ENCODE results near the gene PSMD11. TPM values are rescaled to one million over a fixed set of nuclear protein-coding genes. Genes with fewer than 3 reads are reported as not detected.

Gene PSMD11
- total and polyA plus RNA-seq, 2 of the 8 experiments (the other 6 are each of a cell fraction or from before 2014, with no cell fraction given): 68.4 to 171 TPM

GRCh38 chr17:32525122-32525521, 80.8 kb downstream of the PSMD11 start:
- CTCF ChIA-PET (ENCODE audit: partially characterized antibody): interaction anchor here (0.6 to 2.3 kb wide), 5 partner anchors 16 to 450 kb away, joined by 3 to 5 read pairs (median 3); no protein-coding TSS in a partner anchor
- 63% methylated on average over 4 of the region's 4 CpGs; no CpG with 5 or more reads in 1 of the 2 experiments for WGBS, 2 experiments (ENCODE audit: extremely low coverage in 1 of 2, insufficient coverage in 1 of 2, insufficient read length in 1 of 2, insufficient replicate concordance in 2 of 2, low coverage in 1 of 2, low lambda C conversion rate in 2 of 2, missing lambda C conversion rate in 1 of 2)
- H3K14ac ChIP-seq (ENCODE audit: insufficient read length): no peak overlapping the region

More at GRCh38 chr17:32525122-32525521, 80.8 kb downstream of the PSMD11 start:
- H4K91ac ChIP-seq (replicated peaks; ENCODE audit: insufficient read length, low read length): no peak overlapping the region
- H4K5ac ChIP-seq (ENCODE audit: insufficient read length, low read depth, low read length): no peak overlapping the region
- POLR2A ChIA-PET (ENCODE audit: partially characterized antibody): no interaction called here
- no peaks in the 10 kb centered on the region for H3K9me3 ChIP-seq (ENCODE audit: insufficient read depth in 2 of 2, low read depth in 1 of 2, low read length in 1 of 2)
- peaks cover 2% of the 10 kb centered on the region; the same call in 1 of the 2 replicates for H3K23me2 ChIP-seq (ENCODE audit: low read depth, low read length)
- no peak overlapping the region for H3K4me2 ChIP-seq (ENCODE audit: insufficient read depth in 1 of 2, low read depth in 2 of 2, low read length in 2 of 2)
- no peak overlapping the region for H2AFZ ChIP-seq (ENCODE audit: low read length)
- H3K79me2 ChIP-seq (ENCODE audit: control insufficient read depth in 1 of 2, insufficient read depth in 2 of 2, low read length in 2 of 2): no peaks in the 10 kb centered on the region
- no peak overlapping the region for H3K18ac ChIP-seq (ENCODE audit: extremely low read depth, low read length)
- H4K20me1 ChIP-seq (replicated peaks in 1 of 2; ENCODE audit: control insufficient read depth in 1 of 2, insufficient read depth in 2 of 2, low read length in 2 of 2): no peaks in the 10 kb centered on the region
- H3K79me1 ChIP-seq (ENCODE audit: low read depth, low read length): no peaks in the 10 kb centered on the region
- no peak overlapping the region for H3K23ac ChIP-seq (ENCODE audit: insufficient read length)
- H2BK120ac ChIP-seq (replicated peaks; ENCODE audit: low read depth, low read length): no peak overlapping the region
- no peak overlapping the region for H3K4me3 ChIP-seq (ENCODE audit: extremely low read depth in 1 of 4, insufficient read depth in 2 of 4, low read depth in 3 of 4, low read length in 4 of 4)
- no peak overlapping the region for H4K8ac ChIP-seq (ENCODE audit: extremely low read depth, insufficient read depth, low read length)
- H3K9ac ChIP-seq (replicated peaks in 1 of 4; ENCODE audit: extremely low read depth in 1 of 4, low read depth in 3 of 4, low read length in 3 of 4): no peak overlapping the region
- DNase-seq (ENCODE audit: low read depth in 1 of 2, low spot score in 2 of 2) (no peak), FAIRE-seq (no peak)
- no peak overlapping the region for H2AK5ac ChIP-seq (ENCODE audit: low read depth, low read length)
- H2BK5ac ChIP-seq (ENCODE audit: low read depth, low read length): no peak overlapping the region
- TF ChIP-seq BACH1 (IDR thresholded peaks at IDR 0.05; ENCODE audit: low read length): no peak
- peaks cover 7 to 19% (median 12%) of the 10 kb centered on the region in 4 experiments for H3K4me1 ChIP-seq (replicated peaks in 1 of 4; ENCODE audit: control insufficient read depth in 3 of 4, insufficient read depth in 4 of 4, low read length in 3 of 4)
- H3K56ac ChIP-seq (replicated peaks; ENCODE audit: insufficient read length, low read depth, low read length): no peak overlapping the region
- no peaks in the 10 kb centered on the region for H3K36me3 ChIP-seq (ENCODE audit: control insufficient read depth in 2 of 4, insufficient read depth in 4 of 4, low read length in 3 of 4)
- H2BK12ac ChIP-seq (ENCODE audit: low read depth, low read length): no peak overlapping the region
- no peaks in the 10 kb centered on the region for H3K27me3 ChIP-seq (replicated peaks in 1 of 4; ENCODE audit: control insufficient read depth in 3 of 4, extremely low read depth in 1 of 4, insufficient read depth in 3 of 4, low read length in 3 of 4)
- H3K27ac ChIP-seq (ENCODE audit: low read depth, low read length): no peak overlapping the region
- H2BK15ac ChIP-seq (ENCODE audit: low read length): no peak overlapping the region
- no peak overlapping the region for H2BK20ac ChIP-seq (ENCODE audit: low read length)
- no peak overlapping the region for H3K4ac ChIP-seq (replicated peaks; ENCODE audit: insufficient read length, low read depth, low read length)
